K562 (cell line): ENCODE results near the gene PFKFB2. TPM values are rescaled to one million over a fixed set of nuclear protein-coding genes. Genes with fewer than 3 reads are reported as not detected.

Experiments
- ATAC-seq: fragments of 200-7000 bp; cut with Tn5 transposase; 3 replicates; pipeline ENCODE4 v1.9.1; 2020; ENCODE audit warnings: moderate library complexity
- BruUV-seq: library from RNA; stranded (reverse); fragments of 400-500 nt; replicated peaks from 2 replicates; lab custom pipeline; 2021; lab: Mats Ljungman, UMichigan
- CTCF ChIA-PET: fragments of 300-600 bp; formaldehyde crosslinking; extraction: SDS; loops from one replicate; lab custom pipeline; 2021; ENCODE audit warnings: low intra/inter-chr PET ratio; lab: Yijun Ruan, JAX
- POLR2A ChIA-PET: fragments of 300-600, 350-650 bp; sonication (Branson Sonifier 250); formaldehyde crosslinking; extraction: SDS; loops from one replicate; lab custom pipeline; 2021; ENCODE audit warnings: antibody characterized with exemption, inconsistent platforms; lab: Yijun Ruan, JAX
- DNase-seq, 4 experiments: peaks; one replicate each; pipeline versions ENCODE4 v3.0.0 to v3.0.0-alpha.2; 2011 to 2018; ENCODE audit warnings: low spot score in 3 of 4, mixed read lengths in 3 of 4; ENCODE audit errors: extremely low read depth in 1 of 4
- FAIRE-seq: peaks from 2 replicates; lab custom pipeline; 2011; peaks lifted over from hg19 to GRCh38; lab: Jason Lieb, UNC
- H2AFZ ChIP-seq: 2 replicates; pipeline ENCODE4 v1.6.0; 2011; ENCODE audit warnings: low read depth, low read length, control low read depth, inconsistent platforms
- H3K27ac ChIP-seq: fragments of 200-600 bp; 3 replicates; pipeline ENCODE4 v1.8.0; 2011; ENCODE audit warnings: low read depth, mild to moderate bottlenecking, control low read depth, inconsistent platforms, low read length, moderate library complexity, mixed read lengths; ENCODE audit errors: extremely low read depth
- H3K27me3 ChIP-seq, 2 experiments: fragments of 300-600 bp in 1 of 2; 2 replicates in 1 of 2; 3 replicates in 1 of 2; pipeline versions ENCODE4 v1.6.0 to v1.8.0; 2011; ENCODE audit warnings: inconsistent platforms in 2 of 2, low read length in 2 of 2, mild to moderate bottlenecking in 1 of 2, mixed read lengths in 1 of 2, moderate library complexity in 1 of 2; ENCODE audit not compliant: control insufficient read depth in 2 of 2, insufficient read depth in 2 of 2
- H3K36me3 ChIP-seq: fragments of 300-600 bp; 3 replicates; pipeline ENCODE4 v1.8.0; 2011; ENCODE audit warnings: mild to moderate bottlenecking, low read length, inconsistent platforms; ENCODE audit not compliant: control insufficient read depth, insufficient read depth
- H3K4me1 ChIP-seq, 2 experiments: fragments of 200-600 bp in 1 of 2; replicated peaks in 1 of 2; 2 replicates in 1 of 2; 3 replicates in 1 of 2; pipeline versions ENCODE4 v1.5.1 to v1.8.0; 2011; ENCODE audit warnings: inconsistent platforms in 2 of 2, low read length in 2 of 2, mild to moderate bottlenecking in 1 of 2, mixed read lengths in 1 of 2, moderate library complexity in 1 of 2; ENCODE audit not compliant: control insufficient read depth in 2 of 2, insufficient read depth in 2 of 2
- H3K4me2 ChIP-seq: 2 replicates; pipeline ENCODE4 v1.6.1; 2011; ENCODE audit warnings: low read length, control low read depth, inconsistent platforms, mixed read lengths; ENCODE audit not compliant: insufficient read depth
- H3K4me3 ChIP-seq: fragments of 200-600 bp; sonication (generic), shearing (Covaris generic); 2 replicates; pipeline ENCODE4 v1.5.1; 2016; ENCODE audit warnings: control low read depth, inconsistent platforms
- H3K79me2 ChIP-seq: fragments of 200-600 bp; 3 replicates; pipeline ENCODE4 v1.8.0; 2011; ENCODE audit warnings: low read length, inconsistent platforms; ENCODE audit not compliant: control insufficient read depth, insufficient read depth
- H3K9ac ChIP-seq, 2 experiments: 2 replicates each; pipeline versions ENCODE4 v1.6.0 to v1.6.1; 2011; ENCODE audit warnings: low read depth in 2 of 2, low read length in 2 of 2, control low read depth in 1 of 2, inconsistent platforms in 1 of 2, mild to moderate bottlenecking in 1 of 2, mixed read lengths in 1 of 2; ENCODE audit not compliant: insufficient read depth in 1 of 2
- H3K9me1 ChIP-seq: one replicate; pipeline ENCODE4 v1.6.0; 2011; ENCODE audit warnings: inconsistent platforms, mild to moderate bottlenecking, low read length, moderate library complexity; ENCODE audit not compliant: control insufficient read depth, insufficient read depth
- H3K9me3 ChIP-seq: replicated peaks from 2 replicates; pipeline ENCODE4 v1.5.1; 2011; ENCODE audit warnings: low read depth, low read length, inconsistent platforms; ENCODE audit not compliant: control insufficient read depth, insufficient read depth
- H4K20me1 ChIP-seq: replicated peaks from 2 replicates; pipeline ENCODE4 v1.6.1; 2011; ENCODE audit warnings: low read length, inconsistent platforms, mixed read lengths; ENCODE audit not compliant: control insufficient read depth, insufficient read depth
- MAZ ChIP-seq, 2 experiments: fragments of 450-650 bp in 1 of 2; sonication (generic) in 1 of 2; formaldehyde crosslinking; IDR thresholded peaks in 1 of 2; conservative IDR thresholded peaks in 1 of 2; 2 replicates each; pipeline versions ENCODE4 v1.4.0 to v1.5.0; 2020; ENCODE audit warnings: mild to moderate bottlenecking in 1 of 2, missing genetic modification reagents in 1 of 2
- NFE2 ChIP-seq: IDR thresholded peaks from 2 replicates; pipeline ENCODE4 v1.6.1; 2014; ENCODE audit warnings: antibody characterized with exemption, low read depth
- NKRF ChIP-seq: fragments of 450-650 bp; IDR thresholded peaks from 2 replicates; pipeline ENCODE4 v1.6.1; 2016; ENCODE audit warnings: borderline replicate concordance
- RAD51 ChIP-seq: fragments of 450-650 bp; IDR thresholded peaks from 2 replicates; pipeline ENCODE4 v1.7.1; 2016; ENCODE audit warnings: low read depth, mild to moderate bottlenecking, borderline replicate concordance
- ZBTB26 ChIP-seq: fragments of 450-650 bp; formaldehyde crosslinking; IDR thresholded peaks from 2 replicates; pipeline ENCODE4 v1.4.0; 2022; ENCODE audit warnings: missing genetic modification characterization
- ZNF212 ChIP-seq: fragments of 450-650 bp; formaldehyde crosslinking; IDR thresholded peaks from 2 replicates; pipeline ENCODE4 v1.4.0; 2020; ENCODE audit warnings: mild to moderate bottlenecking
- ZNF24 ChIP-seq: fragments of 450-650 bp; IDR thresholded peaks from 2 replicates; pipeline ENCODE4 v1.6.1; 2016
- ZNF586 ChIP-seq: fragments of 450-650 bp; formaldehyde crosslinking; conservative IDR thresholded peaks from 2 replicates; pipeline ENCODE4 v1.4.0; 2020; ENCODE audit warnings: mild to moderate bottlenecking, moderate library complexity
- WGBS: fragments of 100-300 bp; shearing (Covaris generic); methylation state at CpG from one replicate; pipeline ENCODE4 v1.1.6; 2016; ENCODE audit warnings: low coverage, mixed read lengths; ENCODE audit not compliant: insufficient coverage; ENCODE audit errors: missing lambda C conversion rate; 5-methylcytosine and 5-hydroxymethylcytosine counted together
- in situ Hi-C: fragments of 300-500 bp; cut with MboI; formaldehyde crosslinking; loops from 4 replicates; pipeline ENCODE4 v1.15.0; 2018; ENCODE audit warnings: inconsistent platforms, mixed read lengths
- intact Hi-C: fragments of 100-400 bp; cut with micrococcal nuclease; formaldehyde crosslinking; loops from 2 replicates; pipeline ENCODE4 v1.14.2; 2022
- polyA plus RNA-seq, 8 experiments: library from polyadenylated mRNA; depleted of rRNA in 4 of 8; stranded (reverse) in 5 of 8; unstranded in 3 of 8; fragments of >200 nt; fragmentation: Nextera tagmentation in 2 of 8; fragmentation: Illumina TruSeq in 1 of 8; extraction: Ambion mirVana in 2 of 8; extraction: Trizol in 1 of 8; gene quantifications; 2 replicates each; pipeline versions ENCODE4 v1.2.1 to v1.2.3, GENCODE V29; 2011 to 2014; ENCODE audit warnings: inconsistent platforms in 1 of 8, missing spikeins in 1 of 8
- total RNA-seq, 7 experiments: library from RNA; depleted of rRNA in 6 of 7; stranded (reverse); fragments of >200 nt in 6 of 7; fragmentation: Illumina TruSeq in 2 of 7; extraction: Trizol in 2 of 7; gene quantifications; 2 replicates each; pipeline versions ENCODE4 v1.2.1 to v1.2.3, GENCODE V29; 2011 to 2021; ENCODE audit warnings: low replicate concordance in 1 of 7
- TF ChIP-seq, protein P1 (sequence below): fragments of 250-450 bp; sonication (Bioruptor Pico); IDR thresholded peaks from 2 replicates; pipeline ENCODE4 v1.5.0; 2021; ENCODE audit warnings: mild to moderate bottlenecking, borderline replicate concordance

The PFKFB2 gene
- total and polyA plus RNA-seq, 9 of the 15 experiments (the other 6 are each of a cell fraction or from before 2014, with no cell fraction given): 6.9 to 26.0 (median 16.4) TPM

GRCh38 chr1:207028884-207029650 lies 24.0 kb upstream of the PFKFB2 start:
- CTCF ChIA-PET: no interaction called here
- POLR2A ChIA-PET: interaction anchor here (0.6 to 9.0 kb wide), 5 partner anchors 9 to 384 kb away, joined by 3 to 104 read pairs (median 6); partner anchors contain the start of genes PFKFB2 and YOD1
- H3K4me1 ChIP-seq: peaks cover 20 to 85% of the 10 kb centered on the region in 2 experiments

More at GRCh38 chr1:207028884-207029650, 24.0 kb upstream of the PFKFB2 start:
- in situ Hi-C loops (no loop called here), intact Hi-C loops (no loop called here)
- peak overlapping the region; percentile 59; the same call in 1 of the 2 replicates for H3K4me2 ChIP-seq
- ATAC-seq: no peak
- H3K27ac ChIP-seq: no peak overlapping the region
- peak overlapping the region; percentile 12 for H2AFZ ChIP-seq
- H3K36me3 ChIP-seq: no peaks in the 10 kb centered on the region
- H3K9me3 ChIP-seq: no peaks in the 10 kb centered on the region
- H3K9ac ChIP-seq: peak overlapping the region in 1 of 2 experiments; percentile 15; a peak in 1 of 4 replicates
- no TSS peak for BruUV-seq
- DNase-seq: no peak
- no peaks in the 10 kb centered on the region for H4K20me1 ChIP-seq
- no peak for FAIRE-seq
- TF ChIP-seq ZNF586 (no peak), ZBTB26 (CRISPR knock-in tag) (no peak), NKRF (no peak), ZNF24 (no peak), NFE2 (peak; percentile 20; the same call in 1 of the 2 replicates), ZNF212 (CRISPR knock-in tag) (no peak), MAZ (CRISPR knock-in tag; conservative IDR thresholded peaks at IDR 0.05 in 1 of 2, IDR thresholded peaks at IDR 0.05 in 1 of 2) (0 out of 4 replicates have a peak, but pooled peaks of 1 of the 2 experiments have one; percentile 7), RAD51 (no peak)
- TF ChIP-seq, protein P1, sequence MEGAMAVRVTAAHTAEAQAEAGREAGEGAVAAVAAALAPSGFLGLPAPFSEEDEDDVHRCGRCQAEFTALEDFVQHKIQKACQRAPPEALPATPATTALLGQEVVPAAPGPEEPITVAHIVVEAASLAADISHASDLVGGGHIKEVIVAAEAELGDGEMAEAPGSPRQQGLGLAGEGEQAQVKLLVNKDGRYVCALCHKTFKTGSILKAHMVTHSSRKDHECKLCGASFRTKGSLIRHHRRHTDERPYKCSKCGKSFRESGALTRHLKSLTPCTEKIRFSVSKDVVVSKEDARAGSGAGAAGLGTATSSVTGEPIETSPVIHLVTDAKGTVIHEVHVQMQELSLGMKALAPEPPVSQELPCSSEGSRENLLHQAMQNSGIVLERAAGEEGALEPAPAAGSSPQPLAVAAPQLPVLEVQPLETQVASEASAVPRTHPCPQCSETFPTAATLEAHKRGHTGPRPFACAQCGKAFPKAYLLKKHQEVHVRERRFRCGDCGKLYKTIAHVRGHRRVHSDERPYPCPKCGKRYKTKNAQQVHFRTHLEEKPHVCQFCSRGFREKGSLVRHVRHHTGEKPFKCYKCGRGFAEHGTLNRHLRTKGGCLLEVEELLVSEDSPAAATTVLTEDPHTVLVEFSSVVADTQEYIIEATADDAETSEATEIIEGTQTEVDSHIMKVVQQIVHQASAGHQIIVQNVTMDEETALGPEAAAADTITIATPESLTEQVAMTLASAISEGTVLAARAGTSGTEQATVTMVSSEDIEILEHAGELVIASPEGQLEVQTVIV (CRISPR knock-in tag): 0 out of 2 replicates have a peak, but pooled peaks have one; percentile 25
- H3K27me3 ChIP-seq: no peaks in the 10 kb centered on the region
- no peak overlapping the region for H3K4me3 ChIP-seq
- no peaks in the 10 kb centered on the region for H3K9me1 ChIP-seq
- peaks cover 12% of the 10 kb centered on the region; the same call in 2 of the 3 replicates for H3K79me2 ChIP-seq
- WGBS: 53% methylated on average over 2 of the region's 2 CpGs
